WTC11 (cell line): ENCODE measurements around the gene VSIG10.

Experiments
- CTCF ChIP-seq: fragments of 200-600 bp; IDR thresholded peaks from 2 replicates; pipeline ENCODE4 v1.8.0; 2022; ENCODE audit warnings: antibody characterized with exemption
- NFE2L1 ChIP-seq: sonication (generic); formaldehyde crosslinking; IDR thresholded peaks from 2 replicates; pipeline ENCODE4 v1.8.1; 2023; ENCODE audit warnings: missing genetic modification reagents
- NR2C2 ChIP-seq: sonication (generic); formaldehyde crosslinking; IDR thresholded peaks from 2 replicates; pipeline ENCODE4 v1.8.0; 2022; ENCODE audit warnings: mild to moderate bottlenecking, missing genetic modification reagents
- TEAD4 ChIP-seq: sonication (generic); formaldehyde crosslinking; IDR thresholded peaks from 2 replicates; pipeline ENCODE4 v1.8.0; 2022; ENCODE audit warnings: mild to moderate bottlenecking, missing genetic modification reagents
- ZNF416 ChIP-seq: fragments of 250-450 bp; sonication (Bioruptor Pico); IDR thresholded peaks from 2 replicates; pipeline ENCODE4 v1.9.0; 2021; ENCODE audit warnings: mild to moderate bottlenecking, inconsistent platforms

- TF ChIP-seq CTCF (no peak), NFE2L1 (CRISPR knock-in tag) (no peak), ZNF416 (CRISPR knock-in tag) (no peak), TEAD4 (CRISPR knock-in tag) (no peak), NR2C2 (CRISPR knock-in tag) (no peak)
Observed at GRCh38 chr12:118023301-118023860, 80.4 kb downstream of the VSIG10 start.
